GM23248 (cell line): ENCODE measurements around the gene DTX2.
"Not testable (repeated sequence)": the region's sequence is repeated elsewhere in the genome, so short reads cannot be mapped to it uniquely, and the experiment has no call there.

ENCODE experiments used
- EZH2 ChIP-seq: fragments of 200-600 bp; sonication (generic); IDR thresholded peaks from 2 replicates; pipeline ENCODE4 v1.6.1; 2018; ENCODE audit warnings: antibody characterized with exemption, mild to moderate bottlenecking; ENCODE audit not compliant: insufficient read depth, poor library complexity, severe bottlenecking
- EZH2phosphoT487 ChIP-seq: fragments of 200-600 bp; sonication (generic); IDR thresholded peaks from 2 replicates; pipeline ENCODE4 v1.6.1; 2018; ENCODE audit warnings: antibody characterized with exemption, moderate library complexity, mild to moderate bottlenecking, low read depth; ENCODE audit not compliant: insufficient read depth

GRCh38 chr7:76551992-76552391 lies 90.5 kb downstream of the DTX2 start:
- TF ChIP-seq EZH2, EZH2phosphoT487: not testable (repeated sequence)
